ENCODE data around the gene ITGA7.
"Not testable (repeated sequence)": the region's sequence is repeated elsewhere in the genome, so short reads cannot be mapped to it uniquely, and the experiment has no call there.

ITGA7 gene

DNA sequence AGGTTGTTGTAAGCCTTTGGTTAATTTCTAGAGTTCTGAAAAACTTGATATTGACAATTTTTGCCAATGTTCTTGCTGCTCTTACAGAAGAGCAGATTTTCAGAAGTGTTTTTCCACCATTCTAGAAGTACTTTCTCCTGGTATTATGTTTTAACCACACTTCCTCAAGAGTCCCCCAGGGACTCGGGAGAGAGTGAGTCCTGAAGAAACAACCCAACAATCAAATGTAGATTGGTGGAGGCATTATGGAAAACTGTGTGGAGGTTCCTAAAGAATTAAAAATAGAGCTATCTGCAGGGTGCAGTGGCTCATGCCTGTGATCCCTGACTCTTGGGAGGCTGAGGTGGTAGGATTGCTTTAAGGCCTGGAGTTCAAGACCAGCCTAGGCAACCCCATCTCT lies 44.3 kb downstream of the ITGA7 start:
- H3K27ac ChIP-seq (ENCODE audit: low read length): no peak overlapping the region
- no peaks in the 10 kb centered on the region for H3K27me3 ChIP-seq (ENCODE audit: low read depth, low read length)

DNA sequence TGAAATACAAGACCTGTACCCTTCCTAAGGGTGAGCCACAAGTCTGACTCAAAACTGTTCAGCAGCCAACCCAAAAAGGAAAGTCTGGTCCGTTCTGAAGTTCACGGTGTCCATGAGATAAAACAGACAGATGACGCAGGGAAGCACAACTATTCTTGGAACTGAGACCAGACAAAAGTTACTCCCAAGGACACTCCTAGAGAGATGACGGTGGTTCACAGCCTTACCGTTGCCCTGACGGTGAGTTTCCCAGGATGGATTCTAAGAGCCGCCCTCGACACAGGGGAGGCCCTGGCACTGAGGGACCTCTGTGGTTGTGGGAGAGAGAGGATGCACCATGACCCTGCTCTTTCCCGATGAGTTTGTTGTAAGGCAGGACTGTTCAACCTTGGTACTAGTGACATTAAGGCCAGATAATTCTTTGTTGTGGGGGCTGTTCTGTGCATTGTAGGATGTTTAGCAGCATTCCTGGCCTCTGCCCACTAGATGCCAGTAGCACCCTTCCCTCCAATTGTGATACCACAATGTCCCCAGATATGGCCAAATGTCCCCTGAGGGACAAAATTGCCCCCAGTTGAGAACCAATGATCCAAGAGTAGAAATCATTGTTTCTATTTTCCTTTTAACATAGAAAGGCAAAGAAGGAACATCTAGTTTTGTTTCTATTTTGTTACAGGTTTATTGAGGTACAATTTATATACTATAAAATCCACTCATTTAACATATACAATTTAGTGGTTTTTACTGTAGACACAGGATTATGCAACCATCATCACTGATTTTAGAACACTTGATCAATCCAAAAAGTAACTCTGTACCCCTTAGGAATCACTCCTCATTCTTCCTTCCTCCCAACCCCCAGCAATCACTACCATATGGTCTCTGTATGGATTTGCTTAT lies 48.0 kb downstream of the ITGA7 start:
- no peaks in the 10 kb centered on the region for H3K9me3 ChIP-seq (ENCODE audit: control insufficient read depth in 1 of 2, low read length in 2 of 2)
- no peaks in the 10 kb centered on the region for H3K27me3 ChIP-seq (ENCODE audit: low read depth, low read length)
- no peak overlapping the region for H3K4me3 ChIP-seq (ENCODE audit: low read depth in 1 of 2, low read length in 2 of 2)
- peak overlapping the region; percentile 86 for H3K27ac ChIP-seq (ENCODE audit: low read length)
- H3K4me1 ChIP-seq (ENCODE audit: control insufficient read depth in 1 of 2, insufficient read depth in 2 of 2, low read length in 2 of 2): peaks cover 0 to 4% of the 10 kb centered on the region in 2 donors
- no peaks in the 10 kb centered on the region for H3K36me3 ChIP-seq (ENCODE audit: control insufficient read depth in 1 of 2, insufficient read depth in 2 of 2, low read length in 2 of 2)

More for the DNA sequence above, 44.3 kb downstream of the ITGA7 start:
- H3K4me1 ChIP-seq (ENCODE audit: control insufficient read depth in 1 of 2, insufficient read depth in 2 of 2, low read length in 2 of 2): peaks cover 0 to 4% of the 10 kb centered on the region in 2 donors
- no peaks in the 10 kb centered on the region for H3K36me3 ChIP-seq (ENCODE audit: control insufficient read depth in 1 of 2, insufficient read depth in 2 of 2, low read length in 2 of 2)
- H3K9me3 ChIP-seq (ENCODE audit: control insufficient read depth in 1 of 2, low read length in 2 of 2): no peaks in the 10 kb centered on the region
- H3K4me3 ChIP-seq (ENCODE audit: low read depth in 1 of 2, low read length in 2 of 2): no peak overlapping the region

DNA sequence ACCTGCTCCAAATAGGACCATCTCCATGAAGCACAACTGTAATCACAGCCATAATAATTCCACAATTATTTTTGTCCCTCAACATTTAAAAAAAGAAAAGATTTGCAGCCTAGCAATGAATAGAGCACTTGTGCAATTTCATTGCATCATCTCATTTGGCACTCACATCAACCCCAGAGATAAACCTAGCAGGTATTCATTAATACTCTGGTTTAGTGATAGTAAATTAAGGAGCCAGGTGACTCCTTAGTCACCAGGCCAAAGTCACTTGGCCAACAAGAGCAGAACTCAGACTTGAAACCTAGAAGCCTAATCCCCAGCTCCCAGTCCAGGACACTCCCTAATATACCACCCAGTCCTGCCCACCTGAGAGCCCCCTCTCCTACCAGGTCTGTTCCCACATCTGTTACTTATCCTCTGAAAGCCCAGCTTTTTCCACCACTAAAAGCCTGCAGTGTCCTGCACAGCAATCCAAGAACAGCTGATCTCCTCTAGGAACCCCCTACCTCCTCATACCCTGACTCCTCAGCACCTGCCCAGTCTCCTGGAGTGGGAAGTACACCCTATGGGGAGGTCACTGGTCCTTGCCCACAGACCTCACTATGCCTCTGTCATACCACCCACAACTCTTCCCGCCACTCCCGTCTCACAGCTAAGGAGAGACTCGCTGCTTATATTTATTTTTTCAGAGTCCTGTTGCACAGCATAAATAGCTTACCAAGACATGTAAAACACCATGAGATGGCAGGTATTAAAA lies 48.9 kb downstream of the ITGA7 start:
- no peaks in the 10 kb centered on the region for H3K27me3 ChIP-seq (ENCODE audit: low read depth, low read length)
- H3K4me3 ChIP-seq (ENCODE audit: low read depth in 1 of 2, low read length in 2 of 2): no peak overlapping the region
- H3K4me1 ChIP-seq (ENCODE audit: control insufficient read depth in 1 of 2, insufficient read depth in 2 of 2, low read length in 2 of 2): peaks cover 0 to 4% of the 10 kb centered on the region in 2 donors
- no peaks in the 10 kb centered on the region for H3K36me3 ChIP-seq (ENCODE audit: control insufficient read depth in 1 of 2, insufficient read depth in 2 of 2, low read length in 2 of 2)
- peak overlapping the region; percentile 86 for H3K27ac ChIP-seq (ENCODE audit: low read length)
- no peaks in the 10 kb centered on the region for H3K9me3 ChIP-seq (ENCODE audit: control insufficient read depth in 1 of 2, low read length in 2 of 2)

DNA sequence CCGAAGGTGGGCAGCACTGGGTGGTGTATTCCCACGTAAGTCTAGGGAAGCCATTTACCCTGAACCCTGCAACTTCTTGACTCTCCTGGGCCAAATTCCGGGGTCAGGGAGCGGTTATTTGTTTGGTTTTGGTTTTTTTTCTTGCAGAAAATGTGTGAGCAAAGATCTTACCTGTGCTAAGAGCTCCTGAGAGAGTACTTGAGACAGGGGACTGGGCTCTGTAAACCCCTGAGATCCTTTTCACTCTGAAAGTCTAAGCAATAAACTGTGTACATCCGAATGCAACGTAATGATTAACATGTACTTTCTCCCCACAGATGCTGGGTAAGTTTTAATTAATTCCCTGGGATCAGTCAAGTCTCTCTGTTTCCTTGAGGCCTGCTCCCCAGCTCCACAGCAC lies 49.5 kb downstream of the ITGA7 start:
- Histone ChIP-seq H3K36me3 (ENCODE audit: control insufficient read depth in 1 of 2, insufficient read depth in 2 of 2, low read length in 2 of 2) (no peaks in the 10 kb centered on the region), H3K4me3 (ENCODE audit: low read depth in 1 of 2, low read length in 2 of 2) (no peak overlapping the region), H3K9me3 (ENCODE audit: control insufficient read depth in 1 of 2, low read length in 2 of 2) (no peaks in the 10 kb centered on the region), H3K27me3 (ENCODE audit: low read depth, low read length) (no peaks in the 10 kb centered on the region), H3K27ac (ENCODE audit: low read length) (peak overlapping the region; percentile 86), H3K4me1 (ENCODE audit: control insufficient read depth in 1 of 2, insufficient read depth in 2 of 2, low read length in 2 of 2) (peaks cover 0 to 4% of the 10 kb centered on the region in 2 donors)

DNA sequence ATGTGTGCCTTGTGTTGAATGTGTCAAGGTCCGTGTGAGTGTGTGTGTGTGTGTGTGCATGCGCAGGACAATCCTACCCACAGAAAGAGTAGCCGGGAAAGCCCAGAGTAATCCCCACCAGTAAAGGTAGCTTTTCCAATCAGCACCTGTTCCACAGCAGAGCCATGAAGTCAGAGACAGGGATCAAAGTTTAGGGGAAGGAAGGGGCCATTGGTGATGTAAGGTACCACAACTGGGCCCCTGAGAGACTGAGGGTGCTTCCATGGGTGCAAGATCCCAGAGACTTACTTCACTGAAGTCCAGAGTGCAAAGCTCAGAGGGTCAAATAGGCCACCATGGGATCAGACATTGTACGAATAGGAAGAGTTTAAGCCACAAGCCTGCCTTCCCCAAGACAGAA lies 50.5 kb downstream of the ITGA7 start:
- Histone ChIP-seq H3K4me1 (ENCODE audit: control insufficient read depth in 1 of 2, insufficient read depth in 2 of 2, low read length in 2 of 2) (peaks cover 0 to 4% of the 10 kb centered on the region in 2 donors), H3K4me3 (ENCODE audit: low read depth in 1 of 2, low read length in 2 of 2) (no peak overlapping the region), H3K9me3 (ENCODE audit: control insufficient read depth in 1 of 2, low read length in 2 of 2) (no peaks in the 10 kb centered on the region), H3K27ac (ENCODE audit: low read length) (no peak overlapping the region), H3K36me3 (ENCODE audit: control insufficient read depth in 1 of 2, insufficient read depth in 2 of 2, low read length in 2 of 2) (no peaks in the 10 kb centered on the region), H3K27me3 (ENCODE audit: low read depth, low read length) (no peaks in the 10 kb centered on the region)

DNA sequence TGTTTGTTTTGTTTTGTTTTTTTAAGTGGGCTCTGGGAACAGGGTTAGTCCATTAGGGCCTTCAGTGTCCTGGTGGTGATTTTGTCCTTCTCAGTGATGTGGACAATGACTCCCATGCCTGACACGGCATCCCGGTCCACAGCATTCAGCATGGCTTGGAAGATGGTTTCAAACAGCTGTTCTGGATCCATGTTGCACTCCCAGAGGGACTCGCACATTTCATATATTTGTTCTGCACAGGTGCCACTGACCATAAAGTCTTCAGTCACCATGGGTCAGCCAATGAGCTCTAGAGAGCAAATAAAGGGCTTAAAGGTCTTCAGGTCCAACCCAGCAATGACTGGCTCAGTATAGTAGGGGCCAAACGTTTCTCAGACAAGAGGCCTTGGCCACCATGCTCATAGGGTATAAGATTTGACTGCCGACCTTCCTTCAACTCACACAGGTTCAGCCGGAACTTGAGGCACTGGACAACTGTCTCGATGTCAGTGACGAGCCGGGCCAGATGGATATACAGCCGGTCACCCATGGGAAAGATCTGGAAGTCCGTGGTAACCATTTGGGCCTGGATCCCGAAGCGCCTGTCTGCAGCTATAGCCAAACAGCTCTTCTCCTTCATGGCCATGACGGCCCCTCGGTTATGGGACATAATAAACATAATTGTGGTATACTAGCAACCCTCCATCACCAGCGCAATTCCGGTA lies 53.0 kb downstream of the ITGA7 start:
- Histone ChIP-seq H3K27ac (ENCODE audit: low read length) (no peak overlapping the region), H3K4me1 (ENCODE audit: control insufficient read depth in 1 of 2, insufficient read depth in 2 of 2, low read length in 2 of 2) (peaks cover 0 to 4% of the 10 kb centered on the region in 2 donors), H3K9me3 (ENCODE audit: control insufficient read depth in 1 of 2, low read length in 2 of 2) (no peaks in the 10 kb centered on the region), H3K27me3 (ENCODE audit: low read depth, low read length) (no peaks in the 10 kb centered on the region), H3K4me3 (ENCODE audit: low read depth in 1 of 2, low read length in 2 of 2) (no peak overlapping the region), H3K36me3 (ENCODE audit: control insufficient read depth in 1 of 2, insufficient read depth in 2 of 2, low read length in 2 of 2) (no peaks in the 10 kb centered on the region)

DNA sequence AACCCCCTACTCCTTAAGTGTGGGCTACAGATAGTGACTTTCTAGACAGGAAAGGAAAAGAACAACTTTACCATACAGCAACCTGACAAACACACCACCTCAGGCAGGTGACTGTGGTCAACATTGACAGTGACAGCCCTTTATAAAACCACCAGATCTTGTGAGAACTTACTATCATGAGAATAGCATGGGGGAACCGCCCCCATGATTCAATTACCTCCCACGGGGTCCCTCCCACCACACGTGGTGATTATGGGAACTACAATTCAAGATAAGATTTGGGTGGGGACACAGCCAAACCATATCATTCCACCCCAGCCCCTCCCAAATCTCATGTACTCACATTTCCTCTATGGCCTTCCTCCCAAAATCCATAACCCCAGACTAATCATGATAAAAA lies 54.7 kb downstream of the ITGA7 start:
- H3K9me3 ChIP-seq (ENCODE audit: control insufficient read depth in 1 of 2, low read length in 2 of 2): no peaks in the 10 kb centered on the region
- no peaks in the 10 kb centered on the region for H3K4me1 ChIP-seq (ENCODE audit: control insufficient read depth in 1 of 2, insufficient read depth in 2 of 2, low read length in 2 of 2)
- H3K27me3 ChIP-seq (ENCODE audit: low read depth, low read length): no peaks in the 10 kb centered on the region
- no peak overlapping the region for H3K27ac ChIP-seq (ENCODE audit: low read length)
- H3K4me3 ChIP-seq (ENCODE audit: low read depth in 1 of 2, low read length in 2 of 2): no peak overlapping the region
- no peaks in the 10 kb centered on the region for H3K36me3 ChIP-seq (ENCODE audit: control insufficient read depth in 1 of 2, insufficient read depth in 2 of 2, low read length in 2 of 2)

DNA sequence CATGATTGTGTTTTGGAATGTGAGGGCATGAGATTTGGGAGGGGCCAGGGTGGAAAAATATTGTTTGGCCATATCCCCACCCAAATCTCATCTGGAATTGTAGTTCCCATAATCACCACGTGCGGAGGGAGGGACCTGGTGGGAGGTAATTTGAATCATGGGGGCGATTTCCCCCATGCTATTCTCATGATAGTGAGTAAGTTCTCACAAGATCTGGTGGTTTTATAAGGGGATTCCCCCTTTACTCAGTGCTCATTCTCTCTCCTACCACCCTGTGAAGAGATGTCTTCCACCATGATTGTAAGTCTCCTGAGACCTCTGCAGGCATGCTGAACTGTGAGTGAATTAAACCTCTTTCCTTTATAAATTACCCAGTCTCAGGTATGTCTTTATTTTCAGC lies 55.4 kb downstream of the ITGA7 start:
- no peaks in the 10 kb centered on the region for H3K4me1 ChIP-seq (ENCODE audit: control insufficient read depth in 1 of 2, insufficient read depth in 2 of 2, low read length in 2 of 2)
- H3K4me3 ChIP-seq (ENCODE audit: low read depth in 1 of 2, low read length in 2 of 2): no peak overlapping the region
- no peaks in the 10 kb centered on the region for H3K27me3 ChIP-seq (ENCODE audit: low read depth, low read length)
- H3K27ac ChIP-seq (ENCODE audit: low read length): no peak overlapping the region
- H3K36me3 ChIP-seq (ENCODE audit: control insufficient read depth in 1 of 2, insufficient read depth in 2 of 2, low read length in 2 of 2): no peaks in the 10 kb centered on the region
- H3K9me3 ChIP-seq (ENCODE audit: control insufficient read depth in 1 of 2, low read length in 2 of 2): no peaks in the 10 kb centered on the region

DNA sequence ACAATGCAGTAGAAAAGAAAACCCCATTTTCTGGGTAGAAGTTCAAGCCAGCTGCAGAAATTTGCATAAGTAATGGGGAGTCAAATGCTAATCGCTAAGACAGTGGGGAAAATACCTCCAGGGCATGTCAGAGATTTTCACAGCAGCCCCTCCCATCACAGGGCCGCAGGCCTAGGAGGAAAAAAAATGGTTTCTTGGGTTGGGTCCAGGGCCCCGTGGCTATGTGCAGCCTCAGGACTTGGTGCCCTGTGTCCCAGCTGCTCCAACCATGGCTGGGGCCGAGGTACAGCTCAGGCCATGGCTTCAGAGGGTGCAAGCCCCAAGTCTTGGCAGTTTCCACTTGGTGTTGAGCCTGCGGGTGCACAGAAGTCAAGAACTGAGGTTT lies 56.4 kb downstream of the ITGA7 start:
- Histone ChIP-seq H3K27me3 (ENCODE audit: low read depth, low read length) (no peaks in the 10 kb centered on the region), H3K27ac (ENCODE audit: low read length) (no peak overlapping the region), H3K36me3 (ENCODE audit: control insufficient read depth in 1 of 2, insufficient read depth in 2 of 2, low read length in 2 of 2) (no peaks in the 10 kb centered on the region), H3K9me3 (ENCODE audit: control insufficient read depth in 1 of 2, low read length in 2 of 2) (no peaks in the 10 kb centered on the region), H3K4me1 (ENCODE audit: control insufficient read depth in 1 of 2, insufficient read depth in 2 of 2, low read length in 2 of 2) (peaks cover 0 to 1% of the 10 kb centered on the region in 2 donors), H3K4me3 (ENCODE audit: low read depth in 1 of 2, low read length in 2 of 2) (no peak overlapping the region)

DNA sequence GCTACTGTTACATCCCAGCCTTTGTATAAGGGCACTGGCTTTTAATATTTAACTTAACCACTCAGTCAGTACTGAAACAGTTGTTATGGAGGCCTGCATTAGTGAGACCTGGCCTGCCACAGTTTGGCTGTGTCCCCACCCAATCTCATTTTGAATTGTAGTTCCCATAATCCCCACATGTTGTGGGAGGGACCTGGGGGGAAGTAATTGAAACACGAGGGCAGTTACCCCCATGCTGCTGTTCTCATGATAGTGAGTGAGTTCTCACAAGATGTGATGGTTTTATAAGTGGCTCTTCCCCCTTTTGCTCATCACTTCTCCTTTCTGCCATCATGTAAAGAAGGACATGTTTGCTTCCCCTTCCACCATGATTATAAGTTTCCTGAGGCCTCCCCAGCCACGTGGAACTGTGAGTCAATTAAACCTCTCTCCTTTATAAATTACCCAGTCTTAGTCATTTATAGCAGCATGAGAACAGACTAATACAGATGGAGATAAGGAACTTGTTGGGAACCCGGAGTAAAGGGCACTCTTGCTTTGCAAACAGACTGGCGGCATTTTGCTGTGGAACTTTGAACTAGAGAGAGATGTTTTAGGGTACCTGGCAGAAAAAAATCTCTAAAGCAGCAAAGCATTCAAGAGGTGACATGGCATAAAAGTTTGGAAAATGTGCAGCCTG lies 56.9 kb downstream of the ITGA7 start:
- H3K36me3 ChIP-seq (ENCODE audit: control insufficient read depth in 1 of 2, insufficient read depth in 2 of 2, low read length in 2 of 2); H3K27me3 ChIP-seq (ENCODE audit: low read depth, low read length); H3K27ac ChIP-seq (ENCODE audit: low read length); H3K9me3 ChIP-seq (ENCODE audit: control insufficient read depth in 1 of 2, low read length in 2 of 2); H3K4me1 ChIP-seq (ENCODE audit: control insufficient read depth in 1 of 2, insufficient read depth in 2 of 2, low read length in 2 of 2); H3K4me3 ChIP-seq (ENCODE audit: low read depth in 1 of 2, low read length in 2 of 2): not testable (repeated sequence)

DNA sequence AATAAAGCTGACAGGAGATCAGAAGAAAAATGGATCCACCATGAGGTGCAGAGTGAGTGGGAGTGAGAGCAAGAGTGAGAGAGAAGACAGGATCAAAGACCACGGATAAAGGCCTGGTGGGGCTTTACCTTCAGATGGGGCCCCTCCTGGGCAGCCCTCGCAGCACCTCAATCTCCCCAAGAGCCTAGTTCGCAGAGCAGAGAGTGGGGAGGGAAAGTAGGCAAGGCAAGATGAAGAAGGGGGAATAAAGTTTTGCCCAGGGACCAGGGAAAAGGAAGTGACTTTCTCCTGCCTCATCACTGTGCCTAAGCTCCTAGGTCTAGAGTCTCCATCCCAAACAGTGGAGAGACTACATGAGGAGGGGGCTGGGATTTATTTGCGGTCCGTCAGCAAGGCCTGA lies 60.7 kb downstream of the ITGA7 start:
- no peaks in the 10 kb centered on the region for H3K36me3 ChIP-seq (ENCODE audit: control insufficient read depth in 1 of 2, insufficient read depth in 2 of 2, low read length in 2 of 2)
- no peak overlapping the region for H3K27ac ChIP-seq (ENCODE audit: low read length)
- no peak overlapping the region for H3K4me3 ChIP-seq (ENCODE audit: low read depth in 1 of 2, low read length in 2 of 2)
- H3K4me1 ChIP-seq (ENCODE audit: control insufficient read depth in 1 of 2, insufficient read depth in 2 of 2, low read length in 2 of 2): peaks cover 0 to 5% of the 10 kb centered on the region in 2 donors
- no peaks in the 10 kb centered on the region for H3K9me3 ChIP-seq (ENCODE audit: control insufficient read depth in 1 of 2, low read length in 2 of 2)
- H3K27me3 ChIP-seq (ENCODE audit: low read depth, low read length): no peaks in the 10 kb centered on the region
